NCI-H1694 treated with DMSO at 0.1 percent for 48 hours (cell line): ENCODE data around the gene FOXM1.

Experiments used
- DNase-seq: peaks from one replicate; lab custom pipeline; 2025; lab: John Stamatoyannopoulos, UW

Gene FOXM1, protein sequence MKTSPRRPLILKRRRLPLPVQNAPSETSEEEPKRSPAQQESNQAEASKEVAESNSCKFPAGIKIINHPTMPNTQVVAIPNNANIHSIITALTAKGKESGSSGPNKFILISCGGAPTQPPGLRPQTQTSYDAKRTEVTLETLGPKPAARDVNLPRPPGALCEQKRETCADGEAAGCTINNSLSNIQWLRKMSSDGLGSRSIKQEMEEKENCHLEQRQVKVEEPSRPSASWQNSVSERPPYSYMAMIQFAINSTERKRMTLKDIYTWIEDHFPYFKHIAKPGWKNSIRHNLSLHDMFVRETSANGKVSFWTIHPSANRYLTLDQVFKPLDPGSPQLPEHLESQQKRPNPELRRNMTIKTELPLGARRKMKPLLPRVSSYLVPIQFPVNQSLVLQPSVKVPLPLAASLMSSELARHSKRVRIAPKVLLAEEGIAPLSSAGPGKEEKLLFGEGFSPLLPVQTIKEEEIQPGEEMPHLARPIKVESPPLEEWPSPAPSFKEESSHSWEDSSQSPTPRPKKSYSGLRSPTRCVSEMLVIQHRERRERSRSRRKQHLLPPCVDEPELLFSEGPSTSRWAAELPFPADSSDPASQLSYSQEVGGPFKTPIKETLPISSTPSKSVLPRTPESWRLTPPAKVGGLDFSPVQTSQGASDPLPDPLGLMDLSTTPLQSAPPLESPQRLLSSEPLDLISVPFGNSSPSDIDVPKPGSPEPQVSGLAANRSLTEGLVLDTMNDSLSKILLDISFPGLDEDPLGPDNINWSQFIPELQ

GRCh38 chr12:2877047-2877952 lies at the start of gene FOXM1, which contains the start of gene RHNO1:
FOXM1 (minus strand) TSS chr12:2877174; CDS start chr12:2874478, 2,696 bp downstream.
RHNO1 (plus strand) TSS chr12:2877223; CDS start chr12:2885367, 8,144 bp downstream.
- DNase-seq: peak; percentile 81

- no peak for DNase-seq
Observed at GRCh38 chr12:2925322-2925995, 48.5 kb upstream of the FOXM1 start.

DNA sequence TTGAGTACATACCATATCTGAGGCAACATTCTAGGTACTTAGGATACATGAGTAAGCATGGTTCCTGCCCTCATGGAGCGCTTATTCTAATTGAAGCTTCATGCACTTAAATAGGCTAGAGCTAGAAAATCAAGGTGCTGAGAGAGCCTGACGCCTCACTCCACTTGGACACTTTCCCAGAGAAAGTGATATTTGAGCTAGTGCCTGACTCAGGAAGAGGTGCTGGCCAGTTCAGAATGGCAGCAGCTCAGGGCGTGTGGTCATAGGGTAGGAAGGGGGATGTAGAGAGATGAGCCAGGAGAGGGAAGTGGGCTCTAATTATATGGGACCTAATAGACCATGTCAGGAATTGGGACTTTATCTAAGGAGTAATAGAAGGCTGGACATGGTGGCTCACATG lies 47.0 kb upstream of the FOXM1 start:
- no peak for DNase-seq

DNA sequence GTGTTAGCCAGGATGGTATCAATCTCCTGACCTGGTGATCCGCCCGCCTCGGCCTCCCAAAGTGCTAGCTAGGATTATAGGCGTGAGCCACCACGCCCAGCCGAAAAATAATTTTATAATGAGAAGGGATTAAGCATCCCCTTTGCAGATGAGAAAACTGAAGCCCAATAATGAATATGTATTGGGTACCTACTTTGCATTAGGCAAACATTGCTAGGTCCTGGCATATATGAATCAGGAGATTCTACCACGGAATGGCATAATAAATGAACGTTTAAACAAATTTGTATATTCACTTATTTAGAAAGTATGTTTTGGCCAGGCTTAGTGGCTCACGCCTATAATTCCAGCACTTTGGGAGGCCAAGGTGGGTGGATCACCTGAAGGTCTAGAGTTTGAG lies 46.1 kb upstream of the FOXM1 start:
- no peak for DNase-seq

DNA sequence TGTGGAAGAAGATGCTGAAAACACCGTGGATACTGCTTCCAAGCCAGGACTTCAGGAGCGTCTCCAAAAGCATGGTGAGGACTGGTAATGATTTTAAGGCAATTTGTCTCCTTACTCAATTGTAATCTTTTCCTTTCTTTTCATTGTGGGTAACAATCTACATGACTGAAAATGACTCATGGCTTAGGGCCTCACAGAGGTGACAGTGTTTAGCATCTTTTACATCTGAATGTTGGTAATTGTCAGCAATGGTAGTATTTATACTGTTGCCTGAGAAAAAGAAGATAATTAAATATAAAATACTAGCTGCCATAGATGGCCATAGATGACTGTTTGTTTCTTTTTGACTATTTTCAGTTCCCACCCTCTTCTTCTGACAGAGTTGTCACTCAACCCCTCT lies 45.4 kb upstream of the FOXM1 start:
- DNase-seq: no peak

- DNase-seq: no peak
Observed at GRCh38 chr12:2919249-2919648, 42.3 kb upstream of the FOXM1 start.

GRCh38 chr12:2912216-2912575 lies 35.2 kb upstream of the FOXM1 start:
- no peak for DNase-seq

DNA sequence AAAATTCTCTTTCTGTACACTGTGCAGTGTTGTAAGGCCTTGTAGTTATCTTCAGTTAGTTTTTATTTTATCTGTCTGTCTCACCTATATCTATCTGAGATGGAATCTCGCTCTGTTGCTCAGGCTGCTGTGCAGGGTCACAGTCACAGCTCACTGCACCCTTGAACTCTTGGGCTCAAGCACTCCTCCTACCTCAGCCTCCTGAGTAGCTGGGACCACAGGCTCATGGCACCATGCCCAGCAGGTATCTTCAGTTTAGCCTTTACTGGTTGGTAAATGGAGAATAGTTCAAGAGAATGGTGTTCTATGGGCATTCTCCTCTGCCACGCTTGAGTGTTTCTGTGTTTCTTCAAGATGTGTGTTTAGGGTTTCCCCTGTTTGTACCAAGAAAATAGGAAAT lies 27.3 kb upstream of the FOXM1 start:
- no peak for DNase-seq

- DNase-seq: no peak
Observed at GRCh38 chr12:2902272-2902880, 25.4 kb upstream of the FOXM1 start.

- DNase-seq: no peak
Observed at GRCh38 chr12:2900642-2901041, 23.7 kb upstream of the FOXM1 start.

DNA sequence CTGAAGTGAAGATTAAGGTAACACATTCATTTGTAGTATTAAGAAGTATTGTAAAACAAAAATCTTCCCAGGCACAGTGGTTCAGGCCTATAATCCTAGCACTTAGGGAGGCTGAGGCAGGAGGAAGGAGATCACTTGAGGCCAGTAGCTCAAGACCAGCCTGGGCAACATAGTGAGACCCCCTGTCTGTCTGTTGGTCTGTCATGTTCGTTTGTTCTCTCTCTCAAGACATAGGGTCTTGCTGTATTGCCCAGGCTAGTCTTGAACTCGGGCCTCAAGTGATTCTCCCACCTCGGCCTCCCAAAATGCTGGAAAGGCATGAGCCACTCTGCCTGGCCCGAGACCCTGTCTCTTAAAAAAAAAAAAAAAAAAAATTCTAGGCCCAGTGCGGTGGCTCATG lies 20.4 kb upstream of the FOXM1 start:
- no peak for DNase-seq

DNA sequence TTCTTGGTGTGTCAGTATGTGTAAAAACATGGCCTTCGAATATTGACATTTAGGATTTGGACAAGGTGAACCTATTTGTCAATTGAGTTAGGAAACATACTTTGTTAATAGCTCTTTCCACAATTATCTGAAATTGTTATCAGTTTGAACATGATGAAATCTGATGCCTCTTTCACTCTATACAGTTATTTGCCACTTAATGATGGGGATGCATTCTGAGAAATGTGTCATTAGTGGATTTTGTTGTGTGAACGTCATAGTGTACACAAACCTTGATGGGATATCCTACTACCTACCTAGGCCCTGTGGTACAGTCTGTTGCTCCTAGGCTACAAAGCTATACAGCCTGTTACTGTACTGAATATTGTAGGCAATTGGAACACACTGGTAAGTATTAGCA lies 18.5 kb upstream of the FOXM1 start:
- no peak for DNase-seq

- no peak for DNase-seq
Observed at GRCh38 chr12:2895051-2895451, 18.1 kb upstream of the FOXM1 start.

- no peak for DNase-seq
Observed at GRCh38 chr12:2893007-2893406, 16.0 kb upstream of the FOXM1 start.

GRCh38 chr12:2892246-2892645 lies 15.3 kb upstream of the FOXM1 start:
- DNase-seq: no peak

DNA sequence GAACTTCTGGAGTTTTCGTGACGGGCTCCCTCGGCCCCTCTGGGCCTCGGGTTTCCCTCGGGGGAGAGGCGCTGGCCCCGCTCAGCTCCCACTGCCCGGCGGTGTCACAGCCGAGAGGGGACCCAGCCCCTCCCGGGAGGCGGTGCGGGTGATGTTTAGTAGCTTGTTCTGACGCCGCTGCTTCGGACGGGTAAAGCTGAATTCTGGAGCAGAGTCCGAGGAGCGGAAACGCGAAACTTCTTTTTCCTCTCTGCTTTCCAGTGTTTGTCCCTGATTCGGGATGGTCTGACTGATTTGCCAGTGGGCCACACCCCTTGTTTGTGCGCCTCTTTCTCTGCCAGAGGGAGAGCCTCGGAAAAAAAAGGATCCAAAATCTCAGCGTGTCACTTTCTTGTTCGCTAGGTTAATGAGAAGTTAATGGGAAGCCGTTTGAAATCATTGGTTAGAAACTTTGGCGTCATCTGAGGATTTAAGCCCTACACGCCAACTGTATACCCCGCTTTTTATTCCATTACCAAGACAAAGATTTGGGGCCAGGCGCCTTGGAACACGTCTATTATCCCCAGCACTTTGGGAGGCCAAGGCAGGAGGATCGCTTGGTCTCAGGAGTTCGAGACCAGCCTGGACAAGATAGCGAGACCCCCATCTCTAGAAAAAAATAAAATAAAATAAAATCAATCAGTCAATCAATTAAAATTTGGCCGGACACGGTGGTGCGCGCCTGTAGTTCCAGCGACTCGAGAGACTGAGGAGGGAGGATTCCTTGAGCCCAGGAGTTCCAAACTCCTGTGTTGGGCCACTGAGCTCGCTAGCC lies 14.5 kb upstream of the FOXM1 start:
- DNase-seq: no peak

- peak; percentile 97 for DNase-seq
Observed at GRCh38 chr12:2890388-2891239, 13.6 kb upstream of the FOXM1 start, which contains the start of gene TULP3. TULP3 (plus strand) TSS chr12:2890891; CDS start chr12:2890948, 57 bp downstream.

DNA sequence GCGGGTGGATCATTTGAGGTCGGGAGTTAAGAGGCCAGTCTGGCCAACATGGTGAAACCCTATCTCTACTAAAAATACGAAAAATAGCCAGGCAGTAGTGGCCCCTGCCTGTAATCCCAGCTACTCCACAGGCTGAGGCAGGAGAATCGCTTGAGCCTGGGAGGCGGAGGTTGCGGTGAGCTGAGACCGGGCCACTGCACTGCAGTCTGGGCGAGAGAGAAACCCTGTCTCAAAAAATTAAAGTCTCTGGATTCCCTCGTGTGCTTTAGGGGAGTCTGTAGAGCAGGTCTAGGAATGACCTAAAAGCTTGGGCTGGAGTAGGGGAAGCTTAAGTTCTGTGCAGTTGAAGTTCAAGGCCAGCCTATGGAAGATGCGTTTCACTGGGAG lies 13.0 kb upstream of the FOXM1 start:
- no peak for DNase-seq

DNA sequence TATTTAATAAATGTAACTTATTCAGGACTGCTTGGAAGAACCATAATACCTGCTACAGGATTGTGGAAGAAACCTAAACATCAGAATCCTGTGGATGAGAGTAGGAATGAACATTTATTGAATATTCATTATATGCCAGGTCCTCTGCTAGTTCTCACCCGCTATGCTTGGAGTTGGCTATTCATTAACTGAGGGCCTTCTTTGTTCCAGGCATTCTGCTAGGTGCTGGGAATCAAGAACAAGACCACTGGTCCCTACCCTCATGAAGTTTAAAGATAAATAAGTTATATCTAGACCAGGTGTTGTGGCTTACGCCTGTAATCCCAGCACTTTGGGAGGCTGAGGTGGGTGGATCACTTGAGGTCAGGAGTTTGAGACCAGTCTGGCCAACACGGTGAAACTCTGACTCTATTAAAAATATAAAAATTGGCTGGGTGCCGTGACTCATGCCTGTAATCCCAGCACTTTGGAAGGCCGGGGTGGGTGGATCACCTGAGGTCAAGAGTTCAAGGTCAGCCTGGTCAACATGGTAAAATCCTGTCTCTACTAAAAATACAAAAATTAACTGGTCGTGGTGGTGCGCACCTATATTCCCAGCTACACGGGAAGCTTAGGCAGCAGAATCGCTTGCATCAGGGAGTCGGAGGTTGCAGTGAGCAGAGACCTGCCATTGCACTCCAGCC lies 9.9 kb upstream of the FOXM1 start:
- no peak for DNase-seq
